IMR-90 (cell line): ENCODE measurements around the gene PLA2G1B. TPM values are rescaled to one million over a fixed set of nuclear protein-coding genes. Genes with fewer than 3 reads are reported as not detected.

Experiments
- ATAC-seq: fragments of 200-7000 bp; cut with Tn5 transposase; 2 replicates; pipeline ENCODE4 v1.9.1; 2020; ENCODE audit warnings: low read depth, mild to moderate bottlenecking, moderate library complexity
- BruUV-seq: library from RNA; stranded (reverse); fragments of 400-500 nt; replicated peaks from 2 replicates; lab custom pipeline; 2021; lab: Mats Ljungman, UMichigan
- CTCF ChIA-PET: fragments of 300-600 bp; formaldehyde crosslinking; extraction: SDS; loops from one replicate; lab custom pipeline; 2021; ENCODE audit warnings: antibody characterized with exemption; lab: Yijun Ruan, JAX
- POLR2A ChIA-PET: fragments of 300-600 bp; sonication (Branson Sonifier 250); formaldehyde crosslinking; loops from one replicate; lab custom pipeline; 2022; ENCODE audit warnings: antibody characterized with exemption; ENCODE audit not compliant: unreplicated experiment; lab: Charles Lee
- DNase-seq: peaks from one replicate; pipeline ENCODE4 v3.0.0; 2013
- H2AFZ ChIP-seq: replicated peaks from 2 replicates; pipeline ENCODE3; 2013; ENCODE audit warnings: low read length, mild to moderate bottlenecking; ENCODE audit not compliant: poor library complexity
- H2AK5ac ChIP-seq: 2 replicates; pipeline ENCODE4 v1.6.1; 2013; ENCODE audit warnings: low read depth, low read length, inconsistent platforms
- H2AK9ac ChIP-seq: replicated peaks from 2 replicates; pipeline ENCODE3; 2013; ENCODE audit warnings: mild to moderate bottlenecking, low read depth, low read length, moderate library complexity; ENCODE audit not compliant: poor library complexity
- H2BK120ac ChIP-seq: 2 replicates; pipeline ENCODE4 v1.6.1; 2013; ENCODE audit warnings: low read depth, low read length, inconsistent platforms
- H2BK15ac ChIP-seq: 3 replicates; pipeline ENCODE4 v1.6.1; 2013; ENCODE audit warnings: low read depth, low read length, inconsistent platforms
- H2BK20ac ChIP-seq: 2 replicates; pipeline ENCODE4 v1.6.1; 2013; ENCODE audit warnings: low read depth, mild to moderate bottlenecking, inconsistent platforms, low read length, moderate library complexity
- H2BK5ac ChIP-seq: 2 replicates; pipeline ENCODE4 v1.6.1; 2013; ENCODE audit warnings: mild to moderate bottlenecking, low read depth, low read length, inconsistent platforms; ENCODE audit not compliant: poor library complexity, severe bottlenecking
- H3K14ac ChIP-seq: replicated peaks from 2 replicates; pipeline ENCODE4 v1.6.1; 2013; ENCODE audit warnings: low read depth, low read length, inconsistent platforms
- H3K18ac ChIP-seq: 2 replicates; pipeline ENCODE4 v1.6.1; 2013; ENCODE audit warnings: low read depth, low read length, control low read depth
- H3K23ac ChIP-seq: 2 replicates; pipeline ENCODE4 v1.6.1; 2013; ENCODE audit warnings: low read depth, low read length, inconsistent platforms
- H3K27ac ChIP-seq: 2 replicates; pipeline ENCODE4 v1.5.1; 2013; ENCODE audit warnings: mild to moderate bottlenecking, control low read depth, low read length; ENCODE audit not compliant: insufficient read depth
- H3K27me3 ChIP-seq: 2 replicates; pipeline ENCODE4 v1.6.1; 2013; ENCODE audit warnings: low read length; ENCODE audit not compliant: control insufficient read depth, insufficient read depth
- H3K36me3 ChIP-seq: 2 replicates; pipeline ENCODE4 v1.6.1; 2013; ENCODE audit warnings: low read length, mixed read lengths; ENCODE audit not compliant: control insufficient read depth, insufficient read depth
- H3K4ac ChIP-seq: 2 replicates; pipeline ENCODE4 v1.6.1; 2013; ENCODE audit warnings: low read depth, low read length, inconsistent platforms
- H3K4me1 ChIP-seq: 2 replicates; pipeline ENCODE4 v1.6.1; 2013; ENCODE audit warnings: low read length, mixed read lengths; ENCODE audit not compliant: control insufficient read depth, insufficient read depth
- H3K4me2 ChIP-seq: 2 replicates; pipeline ENCODE4 v1.6.1; 2013; ENCODE audit warnings: low read depth, mild to moderate bottlenecking, control low read depth, low read length, moderate library complexity
- H3K4me3 ChIP-seq: 2 replicates; pipeline ENCODE4 v1.5.1; 2013; ENCODE audit warnings: low read depth, mild to moderate bottlenecking, control low read depth, low read length, moderate library complexity; ENCODE audit not compliant: insufficient read depth
- H3K56ac ChIP-seq: 2 replicates; pipeline ENCODE4 v1.6.1; 2013; ENCODE audit warnings: low read length, inconsistent platforms; ENCODE audit not compliant: insufficient read depth; ENCODE audit errors: extremely low read depth
- H3K79me1 ChIP-seq, 2 experiments: 2 replicates each; pipeline ENCODE4 v1.6.1; 2013; ENCODE audit warnings: low read length in 2 of 2, inconsistent platforms in 1 of 2, low read depth in 1 of 2
- H3K9ac ChIP-seq: 2 replicates; pipeline ENCODE4 v1.6.1; 2013; ENCODE audit warnings: low read depth, low read length, control low read depth
- H3K9me1 ChIP-seq: 2 replicates; pipeline ENCODE4 v1.6.1; 2013; ENCODE audit warnings: low read length, inconsistent platforms; ENCODE audit not compliant: insufficient read depth
- H3K9me3 ChIP-seq: 2 replicates; pipeline ENCODE4 v1.6.1; 2013; ENCODE audit warnings: low read length; ENCODE audit not compliant: control insufficient read depth, insufficient read depth
- H4K20me1 ChIP-seq: 2 replicates; pipeline ENCODE4 v1.6.1; 2013; ENCODE audit warnings: low read length, inconsistent platforms; ENCODE audit not compliant: insufficient read depth
- H4K5ac ChIP-seq: 2 replicates; pipeline ENCODE4 v1.6.1; 2013; ENCODE audit warnings: mild to moderate bottlenecking, low read depth, low read length, control low read depth
- H4K8ac ChIP-seq, 2 experiments: 2 replicates each; pipeline ENCODE4 v1.6.1; 2013; ENCODE audit warnings: low read depth in 2 of 2, low read length in 2 of 2, control low read depth in 1 of 2, inconsistent platforms in 1 of 2
- H4K91ac ChIP-seq: 2 replicates; pipeline ENCODE4 v1.6.1; 2013; ENCODE audit warnings: low read depth, low read length, inconsistent platforms; ENCODE audit not compliant: insufficient read depth
- BHLHE40 ChIP-seq: fragments of 150-350 bp; IDR thresholded peaks from 2 replicates; pipeline ENCODE4 v1.6.1; 2016; ENCODE audit warnings: mild to moderate bottlenecking, low read depth, low read length
- CEBPB ChIP-seq: IDR thresholded peaks from 2 replicates; pipeline ENCODE4 v1.6.1; 2012; ENCODE audit warnings: low read depth, low read length, improper control_type of control experiment
- CHD1 ChIP-seq: IDR thresholded peaks from 2 replicates; pipeline ENCODE4 v1.6.1; 2012; ENCODE audit warnings: low read depth, low read length, improper control_type of control experiment
- CTCF ChIP-seq: conservative IDR thresholded peaks from 2 replicates; pipeline ENCODE4 v1.5.1; 2012; ENCODE audit warnings: mild to moderate bottlenecking, low read depth, low read length, improper control_type of control experiment
- ELK1 ChIP-seq: fragments of 150-350 bp; IDR thresholded peaks from 2 replicates; pipeline ENCODE4 v1.6.1; 2016; ENCODE audit warnings: low read depth, mild to moderate bottlenecking, low read length, moderate library complexity, borderline replicate concordance
- FOS ChIP-seq: fragments of 150-350 bp; IDR thresholded peaks from 2 replicates; pipeline ENCODE4 v1.6.1; 2016; ENCODE audit warnings: low read depth, low read length
- MAFK ChIP-seq: IDR thresholded peaks from 2 replicates; pipeline ENCODE4 v1.6.1; 2012; ENCODE audit warnings: low read depth, low read length, improper control_type of control experiment
- MAZ ChIP-seq: IDR thresholded peaks from 2 replicates; pipeline ENCODE4 v1.6.1; 2012; ENCODE audit warnings: low read depth, mild to moderate bottlenecking, low read length, improper control_type of control experiment, moderate library complexity, borderline replicate concordance
- MXI1 ChIP-seq: IDR thresholded peaks from 2 replicates; pipeline ENCODE4 v1.6.1; 2012; ENCODE audit warnings: low read depth, mild to moderate bottlenecking, low read length, moderate library complexity, borderline replicate concordance
- NFE2L2 ChIP-seq: fragments of 150-350 bp; IDR thresholded peaks from 2 replicates; pipeline ENCODE4 v1.6.1; 2016; ENCODE audit warnings: low read depth, mild to moderate bottlenecking, low read length
- POLR2A ChIP-seq: IDR thresholded peaks from 2 replicates; pipeline ENCODE4 v1.6.1; 2012; ENCODE audit warnings: mild to moderate bottlenecking, low read depth, low read length
- RAD21 ChIP-seq: IDR thresholded peaks from 2 replicates; pipeline ENCODE4 v1.6.1; 2012; ENCODE audit warnings: low read length, improper control_type of control experiment
- RCOR1 ChIP-seq: IDR thresholded peaks from 2 replicates; pipeline ENCODE4 v1.6.1; 2012; ENCODE audit warnings: mild to moderate bottlenecking, low read length, improper control_type of control experiment; ENCODE audit not compliant: insufficient replicate concordance
- RFX5 ChIP-seq: IDR thresholded peaks from 2 replicates; pipeline ENCODE4 v1.8.0; 2012; ENCODE audit warnings: low read depth, mild to moderate bottlenecking, low read length, moderate library complexity
- SMC3 ChIP-seq: fragments of 150-350 bp; IDR thresholded peaks from 2 replicates; pipeline ENCODE4 v1.6.1; 2016; ENCODE audit warnings: low read depth, mild to moderate bottlenecking, antibody characterized with exemption, low read length, moderate library complexity
- USF2 ChIP-seq: fragments of 150-350 bp; IDR thresholded peaks from 2 replicates; pipeline ENCODE4 v1.6.1; 2017; ENCODE audit warnings: mild to moderate bottlenecking, antibody characterized with exemption, low read length, low read depth
- WGBS, 2 experiments: methylation state at CpG; one replicate each; pipeline versions ENCODE4 v1.1.5 to v1.1.7; 2013; ENCODE audit warnings: missing lambda C conversion rate in 2 of 2; ENCODE audit not compliant: insufficient read length in 1 of 2; ENCODE audit errors: extremely low coverage in 2 of 2; 5-methylcytosine and 5-hydroxymethylcytosine counted together
- dilution Hi-C: fragments of 300-500 bp; cut with HindIII; formaldehyde crosslinking; loops from one replicate; pipeline ENCODE4 v1.14.3; 2018; ENCODE audit warnings: low sequenced_read_pairs; ENCODE audit not compliant: unreplicated experiment
- in situ Hi-C: fragments of 300-500 bp; cut with MboI; formaldehyde crosslinking; loops from 3 replicates; pipeline ENCODE4 v1.14.3; 2019; ENCODE audit warnings: low sequenced_read_pairs, inconsistent platforms, mixed read lengths
- intact Hi-C: fragments of 100-400 bp; cut with micrococcal nuclease; formaldehyde crosslinking; loops from 2 replicates; pipeline ENCODE4 v1.10.0; 2022
- polyA plus RNA-seq, 3 experiments: library from polyadenylated mRNA; depleted of rRNA; stranded (reverse); fragments of >200 nt; gene quantifications; 2 replicates each; pipeline ENCODE4 v1.2.3, GENCODE V29; 2012; ENCODE audit warnings: low replicate concordance in 1 of 3
- total RNA-seq: library from RNA; depleted of rRNA; stranded (reverse); fragments of >200 nt; gene quantifications from 2 replicates; pipeline ENCODE4 v1.2.3, GENCODE V29; 2012

PLA2G1B gene
- total and polyA plus RNA-seq, 2 of the 4 experiments (the other 2 are of a cell fraction): not detected

GRCh38 chr12:120364487-120364886 is 36.9 kb upstream of the PLA2G1B start:
- WGBS, 2 experiments: 74% methylated on average over 2 of the region's 6 CpGs; no CpG with 5 or more reads in 1 of the 2 experiments
- TF ChIP-seq CEBPB (no peak), RFX5 (no peak), BHLHE40 (no peak), MXI1 (no peak), FOS (no peak), MAZ (no peak), MAFK (no peak), POLR2A (no peak), CTCF (no peak), NFE2L2 (no peak), SMC3 (no peak), ELK1 (no peak), RCOR1 (no peak), RAD21 (no peak), USF2 (no peak), CHD1 (no peak)

More at GRCh38 chr12:120364487-120364886, 36.9 kb upstream of the PLA2G1B start:
- Histone ChIP-seq H3K27me3 (peaks cover 81% of the 10 kb centered on the region), H4K5ac (no peak overlapping the region), H3K79me1 (no peaks in the 10 kb centered on the region), H3K36me3 (no peaks in the 10 kb centered on the region), H3K9me3 (no peaks in the 10 kb centered on the region), H2AFZ (no peak overlapping the region), H2AK5ac (no peak overlapping the region), H3K4me3 (no peak overlapping the region), H3K27ac (no peak overlapping the region), H3K9ac (no peak overlapping the region), H4K20me1 (no peaks in the 10 kb centered on the region), H2AK9ac (no peak overlapping the region), H3K4me2 (no peak overlapping the region), H3K9me1 (no peaks in the 10 kb centered on the region), H3K23ac (no peak overlapping the region), H3K4me1 (no peaks in the 10 kb centered on the region), H3K4ac (no peak overlapping the region), H3K56ac (no peak overlapping the region), H2BK5ac (no peak overlapping the region), H2BK20ac (no peak overlapping the region), H4K8ac (no peak overlapping the region), H2BK15ac (no peak overlapping the region), H2BK120ac (no peak overlapping the region), H3K14ac (no peak overlapping the region), H4K91ac (no peak overlapping the region), H3K18ac (no peak overlapping the region)
- no peak for DNase-seq
- ChIA-PET POLR2A (no interaction called here), CTCF (no interaction called here)
- in situ Hi-C loops (no loop called here), dilution Hi-C loops (no loop called here), intact Hi-C loops (no loop called here)
- no peak for ATAC-seq
- BruUV-seq: no TSS peak
